WTC11 (cell line): ENCODE results near the gene NRXN2.

ENCODE experiments used
- ETV6 ChIP-seq: sonication (generic); formaldehyde crosslinking; IDR thresholded peaks from 2 replicates; pipeline ENCODE4 v1.8.1; 2022; ENCODE audit warnings: mild to moderate bottlenecking, missing genetic modification reagents
- TEAD1 ChIP-seq: sonication (generic); formaldehyde crosslinking; IDR thresholded peaks from 2 replicates; pipeline ENCODE4 v1.8.0; 2022; ENCODE audit warnings: mild to moderate bottlenecking, missing genetic modification reagents
- ZNF423 ChIP-seq: fragments of 250-450 bp; sonication (Bioruptor Pico); IDR thresholded peaks from 2 replicates; pipeline ENCODE4 v2.1.2; 2022; ENCODE audit warnings: mild to moderate bottlenecking, moderate library complexity
- TF ChIP-seq, protein P1 (sequence below): sonication (generic); formaldehyde crosslinking; IDR thresholded peaks from 2 replicates; pipeline ENCODE4 v1.8.1; 2023; ENCODE audit warnings: mild to moderate bottlenecking, missing genetic modification reagents, borderline replicate concordance
- TF ChIP-seq, protein P2 (sequence below): fragments of 200-600 bp; IDR thresholded peaks from 2 replicates; pipeline ENCODE4 v1.8.0; 2022; ENCODE audit warnings: antibody characterized with exemption
- TF ChIP-seq, protein P3 (sequence below): fragments of 250-450 bp; sonication (Bioruptor Pico); IDR thresholded peaks from 2 replicates; pipeline ENCODE4 v1.8.0; 2021; ENCODE audit warnings: mild to moderate bottlenecking

DNA sequence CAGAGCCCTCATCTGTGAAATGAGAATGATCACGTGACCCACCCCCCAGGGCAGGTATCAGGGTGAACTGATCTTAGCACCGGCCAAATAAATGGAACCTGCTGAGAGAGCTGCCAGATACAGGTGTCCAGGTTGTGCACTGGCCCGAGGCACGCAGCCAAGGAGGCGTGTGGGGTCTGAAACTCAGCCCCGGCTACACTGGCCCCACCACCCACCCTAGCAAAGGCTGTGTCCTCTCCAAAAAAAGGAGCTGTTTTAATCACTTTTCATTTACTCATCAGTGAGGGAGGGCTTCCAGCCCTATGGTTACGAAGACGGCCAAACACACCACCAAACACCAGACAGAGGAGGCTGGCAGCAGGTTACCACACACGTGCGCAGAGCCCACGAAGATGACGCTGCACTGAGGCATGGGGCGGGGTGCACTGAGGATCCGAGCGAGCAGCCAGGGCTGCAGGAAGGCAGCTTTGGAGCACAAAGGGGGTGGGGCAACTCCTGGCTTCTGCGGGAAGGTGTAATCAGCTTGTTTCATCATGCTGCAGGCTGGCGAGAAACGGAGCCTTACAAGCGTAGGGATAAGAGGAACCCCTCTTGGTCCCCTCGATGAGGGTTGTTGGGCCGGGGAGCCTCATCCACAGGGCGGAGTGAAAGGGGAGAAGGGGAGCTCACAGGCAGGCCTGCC is 151.4 kb downstream of the NRXN2 start:
- TF ChIP-seq, protein P1, sequence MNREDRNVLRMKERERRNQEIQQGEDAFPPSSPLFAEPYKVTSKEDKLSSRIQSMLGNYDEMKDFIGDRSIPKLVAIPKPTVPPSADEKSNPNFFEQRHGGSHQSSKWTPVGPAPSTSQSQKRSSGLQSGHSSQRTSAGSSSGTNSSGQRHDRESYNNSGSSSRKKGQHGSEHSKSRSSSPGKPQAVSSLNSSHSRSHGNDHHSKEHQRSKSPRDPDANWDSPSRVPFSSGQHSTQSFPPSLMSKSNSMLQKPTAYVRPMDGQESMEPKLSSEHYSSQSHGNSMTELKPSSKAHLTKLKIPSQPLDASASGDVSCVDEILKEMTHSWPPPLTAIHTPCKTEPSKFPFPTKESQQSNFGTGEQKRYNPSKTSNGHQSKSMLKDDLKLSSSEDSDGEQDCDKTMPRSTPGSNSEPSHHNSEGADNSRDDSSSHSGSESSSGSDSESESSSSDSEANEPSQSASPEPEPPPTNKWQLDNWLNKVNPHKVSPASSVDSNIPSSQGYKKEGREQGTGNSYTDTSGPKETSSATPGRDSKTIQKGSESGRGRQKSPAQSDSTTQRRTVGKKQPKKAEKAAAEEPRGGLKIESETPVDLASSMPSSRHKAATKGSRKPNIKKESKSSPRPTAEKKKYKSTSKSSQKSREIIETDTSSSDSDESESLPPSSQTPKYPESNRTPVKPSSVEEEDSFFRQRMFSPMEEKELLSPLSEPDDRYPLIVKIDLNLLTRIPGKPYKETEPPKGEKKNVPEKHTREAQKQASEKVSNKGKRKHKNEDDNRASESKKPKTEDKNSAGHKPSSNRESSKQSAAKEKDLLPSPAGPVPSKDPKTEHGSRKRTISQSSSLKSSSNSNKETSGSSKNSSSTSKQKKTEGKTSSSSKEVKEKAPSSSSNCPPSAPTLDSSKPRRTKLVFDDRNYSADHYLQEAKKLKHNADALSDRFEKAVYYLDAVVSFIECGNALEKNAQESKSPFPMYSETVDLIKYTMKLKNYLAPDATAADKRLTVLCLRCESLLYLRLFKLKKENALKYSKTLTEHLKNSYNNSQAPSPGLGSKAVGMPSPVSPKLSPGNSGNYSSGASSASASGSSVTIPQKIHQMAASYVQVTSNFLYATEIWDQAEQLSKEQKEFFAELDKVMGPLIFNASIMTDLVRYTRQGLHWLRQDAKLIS = no peak
- TF ChIP-seq, protein P2, sequence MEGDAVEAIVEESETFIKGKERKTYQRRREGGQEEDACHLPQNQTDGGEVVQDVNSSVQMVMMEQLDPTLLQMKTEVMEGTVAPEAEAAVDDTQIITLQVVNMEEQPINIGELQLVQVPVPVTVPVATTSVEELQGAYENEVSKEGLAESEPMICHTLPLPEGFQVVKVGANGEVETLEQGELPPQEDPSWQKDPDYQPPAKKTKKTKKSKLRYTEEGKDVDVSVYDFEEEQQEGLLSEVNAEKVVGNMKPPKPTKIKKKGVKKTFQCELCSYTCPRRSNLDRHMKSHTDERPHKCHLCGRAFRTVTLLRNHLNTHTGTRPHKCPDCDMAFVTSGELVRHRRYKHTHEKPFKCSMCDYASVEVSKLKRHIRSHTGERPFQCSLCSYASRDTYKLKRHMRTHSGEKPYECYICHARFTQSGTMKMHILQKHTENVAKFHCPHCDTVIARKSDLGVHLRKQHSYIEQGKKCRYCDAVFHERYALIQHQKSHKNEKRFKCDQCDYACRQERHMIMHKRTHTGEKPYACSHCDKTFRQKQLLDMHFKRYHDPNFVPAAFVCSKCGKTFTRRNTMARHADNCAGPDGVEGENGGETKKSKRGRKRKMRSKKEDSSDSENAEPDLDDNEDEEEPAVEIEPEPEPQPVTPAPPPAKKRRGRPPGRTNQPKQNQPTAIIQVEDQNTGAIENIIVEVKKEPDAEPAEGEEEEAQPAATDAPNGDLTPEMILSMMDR = no peak
- TF ChIP-seq ETV6 (no peak), TEAD1 (CRISPR knock-in tag) (no peak), ZNF423 (CRISPR knock-in tag) (no peak)
- TF ChIP-seq, protein P3, sequence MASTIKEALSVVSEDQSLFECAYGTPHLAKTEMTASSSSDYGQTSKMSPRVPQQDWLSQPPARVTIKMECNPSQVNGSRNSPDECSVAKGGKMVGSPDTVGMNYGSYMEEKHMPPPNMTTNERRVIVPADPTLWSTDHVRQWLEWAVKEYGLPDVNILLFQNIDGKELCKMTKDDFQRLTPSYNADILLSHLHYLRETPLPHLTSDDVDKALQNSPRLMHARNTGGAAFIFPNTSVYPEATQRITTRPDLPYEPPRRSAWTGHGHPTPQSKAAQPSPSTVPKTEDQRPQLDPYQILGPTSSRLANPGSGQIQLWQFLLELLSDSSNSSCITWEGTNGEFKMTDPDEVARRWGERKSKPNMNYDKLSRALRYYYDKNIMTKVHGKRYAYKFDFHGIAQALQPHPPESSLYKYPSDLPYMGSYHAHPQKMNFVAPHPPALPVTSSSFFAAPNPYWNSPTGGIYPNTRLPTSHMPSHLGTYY = no peak
